PC-9 (cell line): ENCODE measurements around the gene RAB40C.

Experiments
- EZH2 ChIP-seq: fragments of 200-600 bp; sonication (generic); IDR thresholded peaks from 2 replicates; pipeline ENCODE4 v1.8.0; 2017; ENCODE audit warnings: antibody characterized with exemption, low read depth
- TF ChIP-seq, protein P1 (sequence below): fragments of 200-600 bp; sonication (generic); conservative IDR thresholded peaks from 2 replicates; pipeline ENCODE4 v1.6.1; 2017; ENCODE audit warnings: mixed run types, antibody characterized with exemption, mild to moderate bottlenecking, moderate library complexity

- TF ChIP-seq, protein P1, sequence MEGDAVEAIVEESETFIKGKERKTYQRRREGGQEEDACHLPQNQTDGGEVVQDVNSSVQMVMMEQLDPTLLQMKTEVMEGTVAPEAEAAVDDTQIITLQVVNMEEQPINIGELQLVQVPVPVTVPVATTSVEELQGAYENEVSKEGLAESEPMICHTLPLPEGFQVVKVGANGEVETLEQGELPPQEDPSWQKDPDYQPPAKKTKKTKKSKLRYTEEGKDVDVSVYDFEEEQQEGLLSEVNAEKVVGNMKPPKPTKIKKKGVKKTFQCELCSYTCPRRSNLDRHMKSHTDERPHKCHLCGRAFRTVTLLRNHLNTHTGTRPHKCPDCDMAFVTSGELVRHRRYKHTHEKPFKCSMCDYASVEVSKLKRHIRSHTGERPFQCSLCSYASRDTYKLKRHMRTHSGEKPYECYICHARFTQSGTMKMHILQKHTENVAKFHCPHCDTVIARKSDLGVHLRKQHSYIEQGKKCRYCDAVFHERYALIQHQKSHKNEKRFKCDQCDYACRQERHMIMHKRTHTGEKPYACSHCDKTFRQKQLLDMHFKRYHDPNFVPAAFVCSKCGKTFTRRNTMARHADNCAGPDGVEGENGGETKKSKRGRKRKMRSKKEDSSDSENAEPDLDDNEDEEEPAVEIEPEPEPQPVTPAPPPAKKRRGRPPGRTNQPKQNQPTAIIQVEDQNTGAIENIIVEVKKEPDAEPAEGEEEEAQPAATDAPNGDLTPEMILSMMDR: no peak
- no peak for TF ChIP-seq EZH2
Observed at GRCh38 chr16:577796-578195, 12.1 kb upstream of the RAB40C start.
